Bronchial epithelial cell (primary cell): ENCODE results near the gene CEP57. TPM values are rescaled to one million over a fixed set of nuclear protein-coding genes. Genes with fewer than 3 reads are reported as not detected.

Experiments used
- DNase-seq: peaks from one replicate; pipeline ENCODE4 v3.0.0-alpha.2; 2010; ENCODE audit warnings: low read depth
- FAIRE-seq: peaks from 2 replicates; lab custom pipeline; 2011; peaks lifted over from hg19 to GRCh38; lab: Jason Lieb, UNC
- H3K27me3 ChIP-seq: 2 replicates; pipeline ENCODE4 v1.5.1; 2011; ENCODE audit warnings: low read length; ENCODE audit not compliant: control insufficient read depth, insufficient read depth
- H3K36me3 ChIP-seq: 2 replicates; pipeline ENCODE4 v1.5.1; 2011; ENCODE audit warnings: low read length; ENCODE audit not compliant: control insufficient read depth, insufficient read depth
- H3K4me3 ChIP-seq: 2 replicates; pipeline ENCODE4 v1.5.1; 2011; ENCODE audit warnings: mild to moderate bottlenecking, low read depth, low read length, control low read depth
- CTCF ChIP-seq: IDR thresholded peaks from 2 replicates; pipeline ENCODE4 v1.5.1; 2011; ENCODE audit warnings: mild to moderate bottlenecking, moderate library complexity, low read length, control low read depth, inconsistent platforms; ENCODE audit not compliant: insufficient read depth, severe bottlenecking
- total RNA-seq: library from RNA; depleted of rRNA; stranded (reverse); fragments of >200 nt; gene quantifications from 2 replicates; pipeline ENCODE4 v1.2.1, GENCODE V29; 2014

The CEP57 gene
- total RNA-seq, 1 donor from 2014 or later, result 52.7 TPM

GRCh38 chr11:95816037-95816436, 25.7 kb downstream of the CEP57 start:
- Histone ChIP-seq H3K36me3 (peaks cover 2% of the 10 kb centered on the region), H3K27me3 (no peaks in the 10 kb centered on the region), H3K4me3 (no peak overlapping the region)
- TF ChIP-seq CTCF, result no peak
- DNase-seq (no peak), FAIRE-seq (no peak)

GRCh38 chr11:95821640-95822039, 31.3 kb downstream of the CEP57 start:
- no peaks in the 10 kb centered on the region for H3K27me3 ChIP-seq
- DNase-seq, result peak; percentile 55
- H3K36me3 ChIP-seq, result peaks cover 2% of the 10 kb centered on the region
- no peak for FAIRE-seq
- no peak overlapping the region for H3K4me3 ChIP-seq
- TF ChIP-seq CTCF, result no peak

GRCh38 chr11:95827696-95828095, 37.4 kb downstream of the CEP57 start:
- H3K36me3 ChIP-seq, result no peaks in the 10 kb centered on the region
- TF ChIP-seq CTCF, result no peak
- FAIRE-seq (no peak), DNase-seq (peak; percentile 18)
- H3K27me3 ChIP-seq, result no peaks in the 10 kb centered on the region
- no peak overlapping the region for H3K4me3 ChIP-seq

GRCh38 chr11:95829580-95830259, 39.4 kb downstream of the CEP57 start:
- no peak for FAIRE-seq
- no peaks in the 10 kb centered on the region for H3K27me3 ChIP-seq
- H3K4me3 ChIP-seq, result no peak overlapping the region
- no peak for TF ChIP-seq CTCF
- peak; percentile 27 for DNase-seq
- peaks cover 1% of the 10 kb centered on the region for H3K36me3 ChIP-seq

- peak; percentile 52 for DNase-seq
- TF ChIP-seq CTCF, result no peak
- Histone ChIP-seq H3K27me3 (no peaks in the 10 kb centered on the region), H3K4me3 (no peak overlapping the region), H3K36me3 (peaks cover 1% of the 10 kb centered on the region)
- FAIRE-seq, result no peak
Measured at GRCh38 chr11:95831198-95831883, 41.0 kb downstream of the CEP57 start.
